ENCODE data around the gene FANCE.
"Not testable (repeated sequence)": the region's sequence is repeated elsewhere in the genome, so short reads cannot be mapped to it uniquely, and the experiment has no call there.

The FANCE gene

GRCh38 chr6:35428421-35429149, 23.6 kb upstream of the FANCE start:
- no peak for DNase-seq

GRCh38 chr6:35429463-35429862, 22.7 kb upstream of the FANCE start:
- intact Hi-C loops (cut with DNase I) = no loop called here
- DNase-seq = no peak

More at GRCh38 chr6:35428421-35429149, 23.6 kb upstream of the FANCE start:
- intact Hi-C loops (cut with DNase I) = no loop called here

GRCh38 chr6:35432291-35432690, 19.8 kb upstream of the FANCE start:
- DNase-seq = no peak
- intact Hi-C loops (cut with DNase I) = no loop called here

- intact Hi-C loops (cut with DNase I); DNase-seq: not testable (repeated sequence)
These were observed 19.4 kb upstream of the FANCE start for GRCh38 chr6:35432702-35433101.

GRCh38 chr6:35435074-35435837, 16.9 kb upstream of the FANCE start:
- intact Hi-C loops (cut with DNase I) = no loop called here
- DNase-seq = no peak

- intact Hi-C loops (cut with DNase I) = no loop called here
- no peak for DNase-seq
These were observed 15.9 kb upstream of the FANCE start for GRCh38 chr6:35436071-35436857.

- not testable (repeated sequence) for DNase-seq
These were observed 13.6 kb upstream of the FANCE start for GRCh38 chr6:35438378-35439065.

GRCh38 chr6:35439308-35439707, 12.8 kb upstream of the FANCE start:
- DNase-seq = no peak
- intact Hi-C loops (cut with DNase I) = no loop called here

More at GRCh38 chr6:35438378-35439065, 13.6 kb upstream of the FANCE start:
- intact Hi-C loops (cut with DNase I) = not testable (repeated sequence)

GRCh38 chr6:35441205-35441604, 10.9 kb upstream of the FANCE start:
- intact Hi-C loops (cut with DNase I) = no loop called here
- no peak for DNase-seq

GRCh38 chr6:35441642-35442041, 10.5 kb upstream of the FANCE start:
- intact Hi-C loops (cut with DNase I) = no loop called here
- DNase-seq = no peak

GRCh38 chr6:35442693-35443092, 9.4 kb upstream of the FANCE start:
- DNase-seq = no peak
- intact Hi-C loops (cut with DNase I) = no loop called here

- intact Hi-C loops (cut with DNase I) = no loop called here
- no peak for DNase-seq
These were observed 8.7 kb upstream of the FANCE start for GRCh38 chr6:35443341-35444030.

GRCh38 chr6:35445691-35446090, 6.4 kb upstream of the FANCE start:
- intact Hi-C loops (cut with DNase I) = no loop called here
- DNase-seq = no peak

GRCh38 chr6:35448191-35448590, 3.9 kb upstream of the FANCE start:
- intact Hi-C loops (cut with DNase I) = no loop called here
- DNase-seq = no peak

- intact Hi-C loops (cut with DNase I) = no loop called here
- peak in 27 of 42 donors; percentile 19 to 72 (median 38) for DNase-seq
These were observed 2.8 kb upstream of the FANCE start for GRCh38 chr6:35449287-35449881.

GRCh38 chr6:35451354-35452182, 570 bp upstream of the FANCE start:
- no peak for DNase-seq
- intact Hi-C loops (cut with DNase I) = loop anchor here (2.0 kb wide), 1 partner anchor 109 kb away; the partner anchor contains the start of gene PPARD

GRCh38 chr6:35453236-35453635, 1.1 kb downstream of the FANCE start:
- intact Hi-C loops (cut with DNase I) = no loop called here
- no peak for DNase-seq
